Progenitor cell of endocrine pancreas (in vitro differentiated cells): Measurements from ENCODE around the gene KRTAP5-4. TPM values are rescaled to one million over a fixed set of nuclear protein-coding genes. Genes with fewer than 3 reads are reported as not detected.

Source experiments
- DNase-seq: peaks from one replicate; pipeline ENCODE4 v3.0.0; 2021; ENCODE audit warnings: low spot score; ENCODE audit not compliant: unreplicated experiment
- H3K27ac Mint-ChIP-seq: 2 replicates; pipeline ENCODE4 v1.8.0; 2021; ENCODE audit warnings: mild to moderate bottlenecking, moderate library complexity, mixed read lengths
- H3K27me3 Mint-ChIP-seq: 2 replicates; pipeline ENCODE4 v1.8.0; 2021; ENCODE audit warnings: mixed read lengths
- H3K36me3 Mint-ChIP-seq: 2 replicates; pipeline ENCODE4 v1.8.0; 2022; ENCODE audit warnings: mixed read lengths; ENCODE audit not compliant: insufficient read depth
- H3K4me1 Mint-ChIP-seq: 2 replicates; pipeline ENCODE4 v1.8.0; 2021; ENCODE audit warnings: low read depth, mixed read lengths
- H3K4me3 Mint-ChIP-seq: 2 replicates; pipeline ENCODE4 v1.8.0; 2021; ENCODE audit warnings: low read depth, mild to moderate bottlenecking, moderate library complexity, mixed read lengths
- H3K9me3 Mint-ChIP-seq: 2 replicates; pipeline ENCODE4 v1.8.0; 2021; ENCODE audit warnings: low read depth, mixed read lengths
- total RNA-seq: library from RNA; stranded (reverse); gene quantifications from 2 replicates; pipeline ENCODE4 v1.2.1, GENCODE V29; 2021
- TF ChIP-seq, protein P1 (sequence below): fragments of 200-600 bp; sonication (generic); IDR thresholded peaks from one replicate; pipeline ENCODE4 v1.5.0; 2021; ENCODE audit warnings: antibody characterized with exemption, mild to moderate bottlenecking; ENCODE audit not compliant: unreplicated experiment

Gene KRTAP5-4
- total RNA-seq, 1 donor from 2014 or later, result not detected

DNA sequence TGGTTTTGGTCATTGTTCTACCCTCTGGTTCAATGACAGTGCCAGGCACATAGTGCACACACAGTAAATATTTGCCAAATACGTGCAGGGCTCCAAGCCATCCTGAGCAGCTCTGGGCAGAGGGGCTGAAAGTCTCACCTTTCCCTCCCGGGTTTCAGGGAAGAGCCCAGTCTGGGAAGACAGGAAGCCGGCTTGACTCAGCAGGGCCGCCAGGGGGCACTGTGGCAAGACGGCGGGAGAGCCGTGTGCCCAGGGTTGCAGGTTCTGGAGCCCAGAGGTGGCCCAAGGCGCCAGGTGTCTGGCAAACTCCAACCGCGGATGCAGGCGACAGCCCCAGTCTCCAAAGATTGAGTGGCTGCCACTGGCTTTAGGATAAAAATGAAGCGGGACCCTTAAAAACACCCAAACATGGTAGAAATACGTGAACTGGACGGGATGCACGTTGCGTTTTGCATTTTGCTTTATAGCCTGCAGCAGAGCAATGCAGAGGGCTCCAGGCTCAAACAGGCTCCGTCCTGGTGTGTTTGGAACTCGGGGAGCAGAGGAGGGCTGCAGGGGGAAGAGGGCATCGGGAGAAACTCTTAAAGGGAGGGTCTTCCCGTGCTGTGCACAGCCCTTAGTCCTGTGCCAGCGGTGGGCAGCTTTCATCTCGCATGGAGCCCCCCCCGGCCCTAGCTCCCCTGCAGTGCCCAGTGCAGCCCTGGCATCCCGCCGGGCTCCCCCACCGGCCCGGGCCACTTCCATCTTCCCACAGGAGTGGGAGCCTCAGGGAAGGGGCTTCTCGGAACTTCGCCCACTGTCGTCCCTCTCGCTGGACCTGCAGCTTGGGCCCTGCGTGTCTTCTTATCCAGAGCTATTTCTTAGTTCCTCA, 18.4 kb upstream of the KRTAP5-4 start:
- Mint-ChIP-seq H3K9me3 (no peaks in the 10 kb centered on the region), H3K4me1 (peaks cover 6% of the 10 kb centered on the region), H3K27ac (no peak overlapping the region), H3K4me3 (no peak overlapping the region), H3K27me3 (peaks cover 31% of the 10 kb centered on the region), H3K36me3 (no peaks in the 10 kb centered on the region)
- peak; percentile 48 for DNase-seq
- TF ChIP-seq, protein P1, sequence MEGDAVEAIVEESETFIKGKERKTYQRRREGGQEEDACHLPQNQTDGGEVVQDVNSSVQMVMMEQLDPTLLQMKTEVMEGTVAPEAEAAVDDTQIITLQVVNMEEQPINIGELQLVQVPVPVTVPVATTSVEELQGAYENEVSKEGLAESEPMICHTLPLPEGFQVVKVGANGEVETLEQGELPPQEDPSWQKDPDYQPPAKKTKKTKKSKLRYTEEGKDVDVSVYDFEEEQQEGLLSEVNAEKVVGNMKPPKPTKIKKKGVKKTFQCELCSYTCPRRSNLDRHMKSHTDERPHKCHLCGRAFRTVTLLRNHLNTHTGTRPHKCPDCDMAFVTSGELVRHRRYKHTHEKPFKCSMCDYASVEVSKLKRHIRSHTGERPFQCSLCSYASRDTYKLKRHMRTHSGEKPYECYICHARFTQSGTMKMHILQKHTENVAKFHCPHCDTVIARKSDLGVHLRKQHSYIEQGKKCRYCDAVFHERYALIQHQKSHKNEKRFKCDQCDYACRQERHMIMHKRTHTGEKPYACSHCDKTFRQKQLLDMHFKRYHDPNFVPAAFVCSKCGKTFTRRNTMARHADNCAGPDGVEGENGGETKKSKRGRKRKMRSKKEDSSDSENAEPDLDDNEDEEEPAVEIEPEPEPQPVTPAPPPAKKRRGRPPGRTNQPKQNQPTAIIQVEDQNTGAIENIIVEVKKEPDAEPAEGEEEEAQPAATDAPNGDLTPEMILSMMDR, result peak; percentile 93

DNA sequence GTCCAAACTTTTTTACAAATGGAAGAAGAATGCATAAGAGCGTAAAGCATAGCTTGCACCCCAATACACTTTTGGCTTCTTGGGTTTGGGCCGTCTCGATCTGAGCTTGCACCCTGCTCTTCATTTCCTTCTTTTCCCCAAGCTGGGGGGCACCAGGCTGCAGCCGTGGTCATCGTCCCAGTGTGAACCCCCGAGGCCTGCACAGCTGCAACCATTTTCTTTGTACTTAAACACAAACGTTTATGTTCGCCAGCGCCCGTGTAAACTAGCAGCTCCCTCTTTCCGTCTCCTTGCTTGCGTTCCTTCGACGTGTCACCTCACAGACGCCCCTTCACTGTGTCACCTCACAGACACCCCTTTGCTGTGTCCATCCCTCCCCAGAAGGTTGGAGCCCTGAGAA, 17.7 kb upstream of the KRTAP5-4 start:
- no peak overlapping the region for H3K4me3 Mint-ChIP-seq
- H3K4me1 Mint-ChIP-seq, result peaks cover 6% of the 10 kb centered on the region
- TF ChIP-seq, protein P1, result no peak
- peaks cover 37% of the 10 kb centered on the region for H3K27me3 Mint-ChIP-seq
- no peak for DNase-seq
- H3K27ac Mint-ChIP-seq, result no peak overlapping the region
- H3K36me3 Mint-ChIP-seq, result no peaks in the 10 kb centered on the region
- H3K9me3 Mint-ChIP-seq, result no peaks in the 10 kb centered on the region

DNA sequence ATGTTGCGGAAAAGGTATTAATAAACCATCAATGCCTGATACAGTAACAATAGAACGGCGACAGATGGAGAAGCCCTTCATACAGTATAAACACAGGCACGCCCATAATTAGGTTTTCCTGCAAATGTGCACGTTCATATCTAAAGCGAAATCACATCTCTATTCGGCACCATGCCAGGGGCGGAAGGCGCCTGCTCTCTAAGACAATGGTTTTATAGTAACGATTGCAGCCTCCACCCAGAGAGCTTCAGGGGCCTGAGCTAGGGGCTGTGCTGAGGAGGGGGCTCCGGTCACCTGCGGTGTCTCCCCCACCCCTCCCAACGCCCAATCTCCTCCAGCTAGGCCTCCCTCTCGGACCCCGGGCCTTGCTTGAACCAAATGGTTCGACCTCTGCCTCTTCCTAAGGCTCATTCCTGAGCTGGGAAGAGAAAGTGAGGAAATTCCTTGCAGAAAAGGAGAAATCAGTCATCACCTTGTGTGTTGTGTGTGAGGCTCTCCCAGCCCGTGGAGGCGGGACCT, 17.2 kb upstream of the KRTAP5-4 start:
- Mint-ChIP-seq H3K4me1 (peaks cover 6% of the 10 kb centered on the region), H3K4me3 (no peak overlapping the region), H3K27ac (no peak overlapping the region), H3K36me3 (no peaks in the 10 kb centered on the region), H3K27me3 (peaks cover 33% of the 10 kb centered on the region), H3K9me3 (no peaks in the 10 kb centered on the region)
- DNase-seq, result no peak
- TF ChIP-seq, protein P1, result no peak

DNA sequence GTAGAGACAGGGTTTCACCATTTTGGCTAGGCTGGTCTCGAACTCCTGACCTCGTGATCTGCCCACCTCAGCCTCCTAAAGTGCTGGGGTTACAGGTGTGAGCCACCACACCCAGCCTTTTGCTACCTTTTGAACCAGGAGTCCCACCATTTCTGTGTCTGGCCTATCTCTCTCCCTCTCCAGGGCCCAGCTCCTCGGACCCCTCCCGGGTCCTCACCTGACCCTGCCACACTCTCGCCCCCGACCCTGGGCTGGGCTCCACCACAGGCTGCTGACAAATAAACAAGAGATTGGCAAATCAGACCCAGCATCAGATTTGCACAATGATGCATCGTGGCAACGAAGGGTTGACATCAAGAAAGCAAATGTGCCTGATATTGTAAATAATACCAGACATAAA, 16.4 kb upstream of the KRTAP5-4 start:
- no peak overlapping the region for H3K4me3 Mint-ChIP-seq
- H3K9me3 Mint-ChIP-seq, result no peaks in the 10 kb centered on the region
- no peak for DNase-seq
- TF ChIP-seq, protein P1, result no peak
- H3K4me1 Mint-ChIP-seq, result peaks cover 6% of the 10 kb centered on the region
- H3K27me3 Mint-ChIP-seq, result peaks cover 32% of the 10 kb centered on the region
- no peak overlapping the region for H3K27ac Mint-ChIP-seq
- no peaks in the 10 kb centered on the region for H3K36me3 Mint-ChIP-seq

DNA sequence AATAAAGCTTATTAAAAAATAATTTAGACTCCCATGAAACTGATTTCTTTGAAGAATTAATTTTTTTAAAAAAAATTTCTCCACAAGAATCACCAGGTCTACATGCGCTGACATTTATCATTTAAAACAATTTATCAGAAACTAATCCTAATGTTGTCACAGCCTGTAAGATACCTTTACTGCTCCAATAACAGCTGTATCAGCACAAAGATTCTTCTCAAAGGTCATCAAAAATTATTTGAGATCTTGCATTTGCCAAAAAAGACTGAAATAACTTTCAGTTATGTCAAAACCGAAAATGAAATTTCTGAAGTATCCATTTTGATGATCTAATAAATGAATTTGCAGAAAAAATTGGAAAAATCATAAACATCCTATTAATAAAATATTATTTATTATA, 15.7 kb upstream of the KRTAP5-4 start:
- Mint-ChIP-seq H3K4me3 (no peak overlapping the region), H3K27me3 (peaks cover 39% of the 10 kb centered on the region)
- no peak for DNase-seq

More for the DNA sequence above, 15.7 kb upstream of the KRTAP5-4 start:
- TF ChIP-seq, protein P1, result no peak
- Mint-ChIP-seq H3K4me1 (peaks cover 8% of the 10 kb centered on the region), H3K9me3 (no peaks in the 10 kb centered on the region), H3K36me3 (no peaks in the 10 kb centered on the region), H3K27ac (no peak overlapping the region)
